ENCODE results near the gene THAP11. TPM values are rescaled to one million over a fixed set of nuclear protein-coding genes. Genes with fewer than 3 reads are reported as not detected.
"Not testable (repeated sequence)": the region's sequence is repeated elsewhere in the genome, so short reads cannot be mapped to it uniquely, and the experiment has no call there.

The THAP11 gene
- total RNA-seq, 1 experiment from 2014 or later: 61.6 TPM

DNA sequence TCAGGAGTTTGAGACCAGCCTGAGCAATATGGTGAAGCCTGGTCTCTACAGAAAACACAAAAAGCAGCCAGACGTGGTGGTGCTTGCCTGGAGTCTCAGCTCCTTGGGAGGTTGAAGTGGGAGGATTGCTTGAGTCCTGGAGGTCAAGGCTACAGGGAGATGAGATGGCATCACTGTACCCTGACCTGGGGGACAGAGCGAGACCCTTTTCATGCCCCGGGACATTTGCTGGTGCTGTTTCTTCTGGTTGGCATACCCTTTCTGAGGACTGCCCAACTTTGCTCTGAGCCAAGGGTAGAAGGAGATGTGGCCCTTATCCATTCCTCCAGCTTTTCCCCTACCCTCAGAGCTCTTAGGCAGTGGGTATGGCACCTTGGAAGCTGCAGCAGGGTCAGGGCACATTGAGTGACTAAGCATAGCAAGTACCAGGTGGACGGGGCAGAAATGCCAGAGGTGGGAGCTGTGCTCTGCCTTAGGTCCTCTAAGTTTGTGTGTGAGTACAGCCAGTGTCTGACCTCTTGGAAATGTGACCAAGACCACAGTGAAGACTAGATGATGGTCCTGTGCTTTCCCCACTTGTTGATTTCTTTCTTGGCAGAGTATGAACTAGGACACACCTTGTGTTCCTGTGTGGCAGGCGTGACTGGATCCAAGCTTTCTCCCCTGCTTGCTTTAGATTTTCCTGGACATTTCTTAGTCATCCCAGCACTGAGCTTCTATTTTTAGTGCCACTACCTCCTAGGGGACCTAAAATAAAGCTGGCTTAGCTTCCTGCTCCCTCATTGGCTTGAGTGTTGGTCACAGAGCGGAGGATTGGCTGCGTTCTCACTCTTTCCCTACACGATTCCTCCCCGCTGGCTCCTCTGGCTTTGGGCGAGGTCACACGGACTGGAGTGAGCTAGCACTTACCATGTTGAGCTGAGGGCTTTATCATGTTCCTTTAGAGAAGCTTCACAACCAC lies 20.8 kb downstream of the THAP11 start:
- DNase-seq (ENCODE audit: low read depth): peak; percentile 90

DNA sequence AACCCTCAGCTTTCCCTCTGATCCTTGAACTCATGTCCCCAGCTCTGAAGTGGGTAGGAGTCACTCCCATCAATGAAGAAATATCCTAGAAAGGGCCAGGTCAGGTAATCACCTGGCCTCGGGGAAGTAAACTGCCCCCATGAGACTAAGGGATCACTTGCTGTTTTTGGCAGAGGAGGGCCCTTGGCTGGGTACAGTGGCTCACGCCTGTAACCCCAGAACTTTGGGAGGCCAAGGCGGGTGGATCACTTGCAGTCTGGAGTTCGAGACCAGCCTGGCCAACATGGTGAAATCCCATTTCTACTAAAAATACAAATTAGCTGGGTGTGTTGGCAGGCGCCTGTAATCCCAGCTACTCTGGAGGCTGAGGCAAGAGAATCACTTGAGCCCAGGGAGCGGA lies 21.9 kb downstream of the THAP11 start:
- not testable (repeated sequence) for DNase-seq (ENCODE audit: low read depth)

DNA sequence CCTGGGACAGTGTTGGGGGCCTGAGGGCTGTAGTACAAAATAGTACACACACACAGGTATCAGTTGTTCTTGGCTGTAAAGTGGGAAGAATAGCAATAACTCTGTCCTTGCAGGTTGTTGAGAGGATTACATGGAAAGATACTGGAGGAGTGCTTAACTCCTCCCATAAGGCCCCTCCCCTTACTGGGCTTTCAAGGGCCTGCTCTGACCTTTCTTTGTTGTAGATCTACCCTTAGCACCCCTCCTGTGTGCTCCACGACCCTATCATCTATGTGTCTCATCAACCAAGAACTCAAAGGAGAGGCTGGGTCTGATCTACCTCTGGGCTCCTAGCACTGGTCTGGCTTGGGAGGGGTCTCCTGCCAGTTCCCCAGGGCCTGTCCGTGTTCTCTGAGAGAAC lies 22.5 kb downstream of the THAP11 start:
- no peak for DNase-seq (ENCODE audit: low read depth)

DNA sequence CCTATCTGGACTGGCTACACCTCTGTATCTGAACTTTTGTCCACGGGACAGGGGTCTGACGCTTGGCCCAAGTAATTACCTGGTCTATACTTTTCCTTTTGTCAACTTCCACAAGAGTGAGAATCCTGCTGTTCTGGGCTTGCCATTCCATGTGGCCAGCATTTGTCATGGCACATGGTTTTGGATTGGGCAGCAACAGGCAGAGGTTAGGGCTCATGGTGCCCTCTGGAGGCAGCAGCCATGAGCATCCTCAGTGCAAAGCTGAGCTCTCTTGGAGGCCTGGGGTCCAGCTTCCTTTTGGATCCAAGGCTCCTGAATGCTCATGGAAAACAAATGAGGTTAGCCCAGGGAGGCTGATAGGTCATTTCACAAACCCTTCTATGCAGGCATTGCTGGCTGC lies 23.2 kb downstream of the THAP11 start:
- DNase-seq (ENCODE audit: low read depth): peak; percentile 63

DNA sequence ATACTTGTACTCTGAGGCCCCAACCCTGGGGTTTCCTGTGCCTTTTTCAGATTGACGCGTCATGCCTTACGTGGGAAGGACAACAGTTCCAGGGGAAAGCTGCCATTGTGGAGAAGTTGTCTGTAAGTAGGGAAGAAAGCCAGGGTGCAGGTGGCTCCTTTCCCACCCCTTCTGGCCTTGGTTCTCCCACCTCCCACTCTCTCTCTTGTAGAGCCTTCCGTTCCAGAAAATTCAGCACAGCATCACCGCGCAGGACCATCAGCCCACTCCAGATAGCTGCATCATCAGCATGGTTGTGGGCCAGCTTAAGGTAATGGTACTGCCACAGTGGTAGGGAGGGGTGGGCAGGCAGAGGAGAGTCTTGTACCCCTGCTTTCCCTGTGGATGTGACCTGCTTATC lies 26.2 kb downstream of the THAP11 start:
- no peak for DNase-seq (ENCODE audit: low read depth)

DNA sequence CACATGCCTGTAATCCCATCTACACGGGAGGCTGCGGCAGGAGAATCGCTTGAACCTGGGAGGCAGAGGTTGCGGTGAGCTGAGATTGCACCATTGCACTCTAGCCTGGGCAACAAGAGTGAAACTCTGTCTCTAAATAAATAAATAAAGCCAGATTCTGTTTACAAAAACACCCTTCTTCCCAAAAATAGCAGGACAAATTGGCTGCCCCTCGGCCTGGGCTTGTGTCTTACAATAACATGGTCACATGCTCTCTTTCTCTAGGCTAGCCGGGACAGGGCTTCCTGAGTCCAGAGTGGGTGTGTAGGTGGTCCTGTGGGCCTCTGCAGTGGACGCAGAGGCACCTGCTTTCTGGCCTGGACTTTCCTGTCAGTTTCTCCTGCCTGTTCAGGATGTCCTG lies 27.5 kb downstream of the THAP11 start:
- DNase-seq (ENCODE audit: low read depth): no peak

DNA sequence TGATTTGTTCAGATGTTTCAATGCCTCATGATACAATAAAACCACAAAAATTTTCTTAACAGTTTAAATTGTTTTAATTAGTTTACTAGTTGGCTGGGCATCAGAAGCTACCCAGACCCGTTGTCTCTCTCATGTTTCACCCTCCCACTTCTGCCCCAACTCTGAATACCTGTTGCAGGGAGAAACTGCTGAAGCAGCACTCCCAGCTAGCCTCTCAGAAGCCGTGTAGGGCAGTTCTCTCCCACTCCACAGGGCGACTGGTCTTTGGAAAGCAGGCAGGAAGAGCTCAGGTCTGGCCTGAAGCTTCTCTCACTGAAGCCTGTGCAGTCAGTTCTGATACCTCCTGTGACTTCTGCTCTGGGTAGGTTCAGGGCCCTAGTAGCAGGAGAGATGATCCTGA lies 29.1 kb downstream of the THAP11 start:
- DNase-seq (ENCODE audit: low read depth): no peak

DNA sequence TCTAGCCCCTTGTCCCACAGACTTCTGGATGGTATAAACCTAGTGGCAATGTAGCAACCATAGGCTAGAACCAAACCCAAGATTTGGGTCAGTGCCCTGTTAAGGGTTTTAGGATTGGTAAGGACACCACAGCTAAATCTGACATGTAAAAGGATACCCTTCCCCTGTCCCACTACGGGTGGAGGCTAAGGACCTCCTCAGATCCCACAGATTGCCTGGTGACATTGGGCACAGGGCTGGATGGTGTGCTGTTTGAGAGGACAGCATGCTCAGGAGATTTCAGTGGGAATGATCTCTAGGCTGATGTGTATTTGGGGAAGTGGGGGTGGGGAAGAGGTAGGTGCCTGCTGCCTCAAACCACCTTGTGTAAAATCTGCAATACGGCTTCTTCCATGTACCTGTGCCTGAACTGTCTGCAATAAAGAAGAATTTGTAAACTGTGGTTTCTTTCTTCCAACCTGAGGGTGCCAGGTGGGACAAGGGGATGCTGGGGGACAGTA lies 30.1 kb downstream of the THAP11 start:
- DNase-seq (ENCODE audit: low read depth): no peak

DNA sequence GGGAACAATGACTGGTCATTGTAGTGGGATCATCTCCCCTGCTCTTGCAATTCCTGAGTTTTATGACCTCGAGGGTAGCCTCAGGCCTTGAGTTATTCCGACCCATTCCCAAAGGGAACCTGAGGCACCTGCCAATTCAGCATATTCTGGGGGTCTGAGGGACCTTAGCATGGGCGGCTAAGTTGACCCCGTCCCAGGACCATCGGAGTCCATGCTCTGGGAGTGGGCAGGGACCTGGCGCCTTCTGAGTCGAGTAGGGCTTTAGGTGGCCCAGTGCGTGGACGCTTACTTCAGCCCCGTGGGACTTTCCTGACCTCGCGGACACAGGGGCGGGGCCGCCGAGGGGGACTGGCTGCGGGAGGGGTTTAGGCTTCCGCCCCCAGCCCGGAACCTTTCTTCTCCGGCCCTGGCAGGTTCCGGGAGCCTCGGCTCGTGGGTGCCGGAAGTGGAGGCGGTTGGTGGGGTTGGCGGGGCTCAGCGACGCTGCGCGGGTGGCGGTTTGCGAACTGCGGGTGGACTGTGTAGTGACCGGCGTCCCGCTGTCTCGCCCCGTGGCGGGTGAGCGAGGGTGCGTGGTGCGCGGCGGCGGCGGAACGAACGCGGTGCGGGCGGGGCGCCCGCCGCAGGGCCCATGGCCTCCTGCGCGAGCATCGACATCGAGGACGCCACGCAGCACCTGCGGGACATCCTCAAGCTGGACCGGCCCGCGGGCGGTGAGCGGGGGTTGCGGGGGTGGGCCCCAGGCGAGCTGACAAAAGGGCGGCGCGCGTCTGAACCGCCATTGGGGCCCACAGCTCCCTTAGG lies 30.7 kb downstream of the THAP11 start, which contains the start of gene EDC4:
TSS of gene EDC4 (plus strand) at position 422 of the 804 bp plus-strand sequence. CDS start at position 632, 210 bp downstream.
- peak; percentile 70 for DNase-seq (ENCODE audit: low read depth)

DNA sequence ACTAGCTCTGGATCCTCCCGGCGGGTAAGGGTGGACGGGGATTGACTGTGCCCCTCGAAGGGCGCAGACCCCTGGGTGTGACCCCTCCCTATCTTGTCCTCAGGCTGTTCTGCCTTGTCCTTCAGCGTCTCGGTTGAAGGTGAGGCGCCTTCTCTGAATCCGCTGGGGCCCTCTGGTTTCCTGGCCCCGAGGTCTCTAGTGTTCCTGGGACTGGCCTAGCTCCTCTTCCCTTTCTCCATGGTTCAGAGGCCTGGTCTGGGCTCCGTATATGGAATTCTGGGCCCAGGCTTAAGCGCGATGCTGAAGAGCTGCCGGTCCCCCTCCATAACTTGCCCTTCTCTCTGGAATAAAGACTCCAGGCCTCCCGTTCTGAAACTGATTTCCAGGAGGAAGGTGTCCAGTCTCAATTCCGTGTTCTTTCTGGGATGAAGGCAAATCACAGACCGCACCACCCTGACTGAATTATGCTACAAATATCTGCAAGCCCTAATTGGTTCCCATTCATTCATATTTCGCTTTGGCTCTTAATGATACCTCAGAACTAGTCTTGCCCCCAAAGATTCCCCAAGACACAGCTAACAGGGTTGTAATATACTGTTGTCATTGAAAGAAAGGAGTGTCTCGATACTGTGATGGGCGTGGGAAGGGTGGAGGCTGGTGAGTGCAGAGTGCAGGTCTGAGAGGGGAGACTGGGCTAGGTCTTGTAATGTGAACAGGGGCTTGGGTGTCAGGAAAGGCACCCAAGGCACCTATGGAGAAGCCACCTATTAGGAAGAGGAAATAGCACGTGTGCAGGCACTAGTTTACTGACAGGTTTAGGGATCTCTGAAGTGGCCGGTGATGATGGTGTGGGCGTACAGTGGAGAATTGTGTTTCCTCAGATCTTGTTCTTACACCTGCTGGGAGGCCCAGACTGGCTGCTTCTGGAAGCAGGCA lies 31.6 kb downstream of the THAP11 start:
- no peak for DNase-seq (ENCODE audit: low read depth)

DNA sequence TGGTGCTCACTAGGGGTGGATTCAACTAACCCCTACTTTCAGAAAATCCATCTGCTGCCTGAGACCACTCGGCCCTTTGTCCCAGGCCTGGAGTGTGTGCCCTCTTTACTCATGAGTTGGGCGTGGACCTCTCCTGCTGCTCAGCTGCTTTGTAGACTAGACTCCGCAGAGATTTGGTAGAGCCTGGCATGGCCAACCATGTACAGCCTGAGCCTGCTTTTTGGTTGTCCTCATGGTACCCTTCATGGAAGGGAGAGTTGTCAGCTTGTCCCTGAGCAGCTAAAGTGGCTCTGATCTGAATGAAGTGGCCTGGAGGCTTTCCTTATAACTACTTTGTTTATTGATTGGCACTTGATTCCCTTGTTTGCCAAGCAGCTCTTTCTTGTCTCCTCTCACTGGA lies 32.3 kb downstream of the THAP11 start:
- no peak for DNase-seq (ENCODE audit: low read depth)

DNA sequence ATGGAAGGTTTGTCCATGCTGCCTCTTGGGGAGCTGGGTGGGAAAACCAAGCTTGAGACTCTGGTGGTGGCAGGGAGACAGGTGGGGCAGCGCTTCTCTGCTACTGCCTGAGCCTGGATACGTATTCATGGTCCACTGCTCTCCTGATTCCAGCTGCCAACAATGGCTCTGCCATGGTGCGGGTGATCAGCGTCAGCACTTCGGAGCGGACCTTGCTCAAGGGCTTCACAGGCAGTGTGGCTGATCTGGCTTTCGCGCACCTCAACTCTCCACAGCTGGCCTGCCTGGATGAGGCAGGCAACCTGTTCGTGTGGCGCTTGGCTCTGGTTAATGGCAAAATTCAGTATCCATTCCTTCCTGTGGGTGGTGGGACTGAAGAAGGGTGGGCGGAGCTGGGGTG lies 34.9 kb downstream of the THAP11 start:
- no peak for DNase-seq (ENCODE audit: low read depth)

DNA sequence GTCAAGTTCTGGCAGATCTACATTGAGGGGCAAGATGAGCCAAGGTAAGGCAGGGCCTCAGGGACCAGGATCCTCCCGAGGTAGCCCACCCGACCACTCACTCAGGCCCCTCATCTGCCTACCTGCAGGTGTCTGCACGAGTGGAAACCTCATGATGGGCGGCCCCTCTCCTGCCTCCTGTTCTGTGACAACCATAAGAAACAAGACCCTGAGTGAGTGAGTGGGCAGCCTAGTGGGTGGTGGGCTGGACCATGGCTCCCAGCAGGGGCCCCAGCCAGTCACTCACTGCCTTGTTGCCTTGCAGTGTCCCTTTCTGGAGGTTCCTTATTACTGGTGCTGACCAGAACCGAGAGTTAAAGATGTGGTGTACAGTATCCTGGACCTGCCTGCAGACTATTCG lies 36.1 kb downstream of the THAP11 start:
- no peak for DNase-seq (ENCODE audit: low read depth)

DNA sequence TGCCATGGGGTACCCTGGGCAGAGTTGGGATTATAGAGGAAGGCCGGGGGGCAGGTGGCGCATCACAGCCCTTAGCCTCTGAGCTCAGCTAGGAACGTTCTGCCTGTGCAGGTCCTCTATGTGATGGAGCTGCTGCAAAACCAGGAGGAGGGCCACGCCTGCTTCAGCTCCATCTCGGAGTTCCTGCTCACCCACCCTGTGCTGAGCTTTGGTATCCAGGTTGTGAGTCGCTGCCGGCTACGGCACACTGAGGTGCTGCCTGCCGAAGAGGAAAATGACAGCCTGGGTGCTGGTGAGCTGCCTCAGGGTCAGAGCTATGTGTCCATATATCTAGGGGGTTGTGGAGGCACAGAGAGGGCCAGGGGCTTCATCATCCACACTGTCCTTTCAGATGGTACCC lies 36.7 kb downstream of the THAP11 start:
- DNase-seq (ENCODE audit: low read depth): no peak

DNA sequence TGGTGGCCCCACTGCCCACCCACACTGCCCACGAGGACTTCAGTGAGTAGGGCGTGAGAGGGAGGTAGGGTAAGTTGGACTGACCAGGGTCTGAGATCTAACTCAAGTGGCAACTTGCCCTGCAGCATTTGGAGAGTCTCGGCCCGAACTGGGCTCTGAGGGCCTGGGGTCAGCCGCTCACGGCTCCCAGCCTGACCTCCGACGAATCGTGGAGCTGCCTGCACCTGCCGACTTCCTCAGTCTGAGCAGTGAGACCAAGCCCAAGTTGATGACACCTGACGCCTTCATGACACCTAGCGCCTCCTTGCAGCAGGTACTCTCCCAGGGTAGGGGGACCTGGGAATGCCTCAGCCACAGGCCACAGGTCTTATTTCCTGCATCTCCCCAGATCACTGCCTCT lies 37.3 kb downstream of the THAP11 start:
- DNase-seq (ENCODE audit: low read depth): no peak

DNA sequence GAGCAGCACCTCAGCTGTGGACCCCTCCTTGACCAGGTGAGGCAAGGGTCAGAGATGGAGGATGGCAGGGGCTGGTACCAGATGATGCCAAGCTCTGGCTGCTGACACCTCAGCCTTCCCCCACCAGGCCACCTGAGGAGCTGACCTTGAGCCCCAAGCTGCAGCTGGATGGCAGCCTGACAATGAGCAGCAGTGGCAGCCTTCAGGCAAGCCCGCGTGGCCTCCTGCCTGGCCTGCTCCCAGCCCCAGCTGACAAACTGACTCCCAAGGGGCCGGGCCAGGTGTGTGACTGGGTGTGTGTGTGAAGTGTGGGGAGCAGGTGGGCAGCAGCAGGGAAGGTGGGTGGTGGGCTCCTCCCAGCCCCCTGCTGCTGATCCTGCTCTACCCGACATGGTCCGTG lies 37.8 kb downstream of the THAP11 start:
- no peak for DNase-seq (ENCODE audit: low read depth)

DNA sequence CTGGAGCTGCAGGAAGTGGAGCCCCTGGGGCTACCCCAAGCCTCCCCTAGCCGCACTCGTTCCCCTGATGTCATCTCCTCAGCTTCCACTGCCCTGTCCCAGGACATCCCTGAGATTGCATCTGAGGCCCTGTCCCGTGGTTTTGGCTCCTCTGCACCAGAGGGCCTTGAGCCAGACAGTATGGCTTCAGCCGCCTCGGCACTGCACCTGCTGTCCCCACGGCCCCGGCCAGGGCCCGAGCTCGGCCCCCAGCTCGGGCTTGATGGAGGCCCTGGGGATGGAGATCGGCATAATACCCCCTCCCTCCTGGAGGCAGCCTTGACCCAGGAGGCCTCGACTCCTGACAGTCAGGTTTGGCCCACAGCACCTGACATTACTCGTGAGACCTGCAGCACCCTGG lies 38.5 kb downstream of the THAP11 start:
- DNase-seq (ENCODE audit: low read depth): no peak

DNA sequence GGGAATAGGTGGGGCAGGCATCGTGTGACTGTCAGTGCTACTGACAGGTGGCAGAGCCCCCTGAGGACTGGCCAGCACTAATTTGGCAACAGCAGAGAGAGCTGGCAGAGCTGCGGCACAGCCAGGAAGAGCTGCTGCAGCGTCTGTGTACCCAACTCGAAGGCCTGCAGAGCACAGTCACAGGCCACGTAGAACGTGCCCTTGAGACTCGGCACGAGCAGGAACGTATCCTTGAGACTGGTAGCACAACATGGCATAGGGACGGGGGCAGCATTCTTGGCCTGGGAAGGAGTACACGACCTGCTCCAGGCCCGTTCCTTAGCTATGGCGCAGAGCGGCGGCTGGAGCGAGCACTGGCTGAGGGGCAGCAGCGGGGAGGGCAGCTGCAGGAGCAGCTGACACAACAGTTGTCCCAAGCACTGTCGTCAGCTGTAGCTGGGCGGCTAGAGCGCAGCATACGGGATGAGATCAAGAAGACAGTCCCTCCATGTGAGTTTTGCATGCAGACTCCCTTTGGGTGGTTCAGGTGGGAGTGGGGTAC lies 39.6 kb downstream of the THAP11 start:
- DNase-seq (ENCODE audit: low read depth): peak; percentile 53

DNA sequence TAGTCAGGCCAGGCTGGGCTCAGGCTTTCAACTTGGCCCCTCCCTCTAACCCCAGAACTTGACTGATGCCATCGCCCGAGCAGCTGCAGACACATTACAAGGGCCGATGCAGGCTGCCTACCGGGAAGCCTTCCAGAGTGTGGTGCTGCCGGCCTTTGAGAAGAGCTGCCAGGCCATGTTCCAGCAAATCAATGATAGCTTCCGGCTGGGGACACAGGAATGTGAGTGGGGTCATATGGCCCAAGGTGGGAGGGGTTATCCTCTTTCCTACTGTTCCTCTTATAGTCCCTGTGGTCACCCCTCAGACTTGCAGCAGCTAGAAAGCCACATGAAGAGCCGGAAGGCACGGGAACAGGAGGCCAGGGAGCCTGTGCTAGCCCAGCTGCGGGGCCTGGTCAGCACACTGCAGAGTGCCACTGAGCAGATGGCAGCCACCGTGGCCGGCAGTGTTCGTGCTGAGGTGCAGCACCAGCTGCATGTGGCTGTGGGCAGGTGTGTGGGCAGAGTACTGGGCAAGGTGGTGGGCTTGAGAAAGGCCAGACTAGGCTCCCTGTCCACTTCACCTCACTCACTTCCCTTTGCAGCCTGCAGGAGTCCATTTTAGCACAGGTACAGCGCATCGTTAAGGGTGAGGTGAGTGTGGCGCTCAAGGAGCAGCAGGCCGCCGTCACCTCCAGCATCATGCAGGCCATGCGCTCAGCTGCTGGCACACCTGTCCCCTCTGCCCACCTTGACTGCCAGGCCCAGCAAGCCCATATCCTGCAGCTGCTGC lies 40.4 kb downstream of the THAP11 start:
- peak; percentile 87 for DNase-seq (ENCODE audit: low read depth)
